H54 (cell line): ENCODE data around the gene TEX261.

Experiments used
- DNase-seq: peaks from one replicate; pipeline ENCODE4 v3.0.0; 2011; ENCODE audit warnings: low spot score, mixed read lengths; ENCODE audit not compliant: insufficient read length
- FAIRE-seq: peaks from 3 replicates; lab custom pipeline; 2011; peaks lifted over from hg19 to GRCh38; lab: Jason Lieb, UNC
- POLR2A ChIP-seq: IDR thresholded peaks from 2 replicates; pipeline ENCODE4 v1.6.1; 2011; ENCODE audit warnings: low read depth, mild to moderate bottlenecking, low read length

Gene TEX261

GRCh38 chr2:70983506-70984227 lies 11.0 kb downstream of the TEX261 start:
- no peak for FAIRE-seq
- no peak for TF ChIP-seq POLR2A
- DNase-seq = no peak

DNA sequence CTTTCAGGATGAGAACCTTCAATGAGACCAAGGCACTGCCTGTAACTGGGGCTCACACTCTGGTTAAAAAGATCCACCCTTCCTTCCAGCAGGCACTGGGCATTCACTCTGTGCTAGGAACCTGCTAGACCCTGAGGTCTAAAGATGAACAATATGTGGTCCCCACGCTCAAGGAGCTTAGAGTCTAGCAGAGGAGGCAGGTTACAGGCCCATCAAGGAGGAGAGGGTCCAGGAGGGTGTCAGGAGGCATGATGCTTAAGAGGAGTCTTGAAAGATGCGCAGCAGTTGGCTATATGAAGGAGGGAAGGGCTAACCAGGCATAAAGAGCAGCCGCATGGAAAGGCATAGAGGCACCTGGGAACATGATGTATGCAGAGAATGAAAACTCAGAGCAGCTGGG lies 11.7 kb downstream of the TEX261 start:
- DNase-seq (no peak), FAIRE-seq (no peak)
- TF ChIP-seq POLR2A = no peak

- no peak for TF ChIP-seq POLR2A
- DNase-seq = no peak
- FAIRE-seq = no peak
Measured at GRCh38 chr2:70981866-70982810, 12.5 kb downstream of the TEX261 start.

GRCh38 chr2:70981421-70981820 lies 13.3 kb downstream of the TEX261 start:
- no peak for TF ChIP-seq POLR2A
- no peak for FAIRE-seq
- DNase-seq = no peak

GRCh38 chr2:70979626-70980025 lies 15.0 kb downstream of the TEX261 start:
- FAIRE-seq (no peak), DNase-seq (no peak)
- no peak for TF ChIP-seq POLR2A

DNA sequence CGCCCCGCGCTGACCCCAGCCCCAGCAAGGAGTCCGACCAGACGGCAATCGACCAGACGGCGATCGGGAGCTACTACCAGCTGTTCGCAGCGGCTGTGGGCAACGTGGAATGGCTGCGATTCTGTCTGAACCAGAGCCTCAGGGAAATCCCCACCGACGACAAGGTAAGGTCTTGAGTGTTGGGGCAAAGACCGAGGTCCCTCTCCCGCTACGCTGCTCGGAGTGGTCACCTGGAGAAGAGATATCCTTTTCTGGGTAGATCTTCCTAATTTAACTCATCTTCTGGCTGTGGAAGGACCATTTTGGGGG lies 15.5 kb downstream of the TEX261 start:
- TF ChIP-seq POLR2A = no peak
- DNase-seq (no peak), FAIRE-seq (no peak)

- TF ChIP-seq POLR2A = no peak
- no peak for DNase-seq
- no peak for FAIRE-seq
Measured at GRCh38 chr2:70978341-70979179, 16.1 kb downstream of the TEX261 start, which contains the start of gene ANKRD53. Gene ANKRD53, plus strand, starts transcription at chr2:70978630. Its CDS starts 16 bp downstream, at chr2:70978646.

- DNase-seq = no peak
- no peak for TF ChIP-seq POLR2A
- peak; percentile 20 for FAIRE-seq
Measured at GRCh38 chr2:70977605-70978205, 17.0 kb downstream of the TEX261 start.

GRCh38 chr2:70975237-70975636 lies 19.4 kb downstream of the TEX261 start:
- no peak for TF ChIP-seq POLR2A
- FAIRE-seq (no peak), DNase-seq (no peak)

DNA sequence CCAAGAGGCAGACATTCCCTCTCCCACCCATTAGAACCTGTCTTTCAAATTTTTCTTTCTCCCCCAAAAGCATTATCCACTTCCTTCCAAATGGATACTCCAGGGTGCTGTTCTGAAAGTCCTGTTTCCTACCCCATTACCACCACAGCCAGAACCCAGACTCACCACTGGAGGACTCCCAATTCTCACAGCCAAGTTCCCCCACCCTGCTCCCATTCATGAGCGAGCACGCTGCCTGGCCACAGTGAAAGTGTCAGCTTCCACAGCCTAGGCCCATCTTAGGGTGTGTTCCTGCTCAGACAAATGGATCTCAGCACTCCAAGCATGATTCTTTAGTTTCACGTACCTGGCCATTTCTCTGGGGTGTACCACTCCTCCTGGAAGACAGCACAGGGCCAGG lies 20.1 kb downstream of the TEX261 start:
- DNase-seq = no peak
- FAIRE-seq = no peak
- no peak for TF ChIP-seq POLR2A

- FAIRE-seq = no peak
- DNase-seq = no peak
- TF ChIP-seq POLR2A = no peak
Measured at GRCh38 chr2:70967189-70967588, 27.5 kb downstream of the TEX261 start.

GRCh38 chr2:70966681-70967080 lies 28.0 kb downstream of the TEX261 start:
- no peak for TF ChIP-seq POLR2A
- FAIRE-seq (no peak), DNase-seq (no peak)

GRCh38 chr2:70965506-70965905 lies 29.2 kb downstream of the TEX261 start:
- FAIRE-seq (no peak), DNase-seq (no peak)
- no peak for TF ChIP-seq POLR2A
